K562 (cell line): Measurements from ENCODE around the gene TEX52. TPM values are rescaled to one million over a fixed set of nuclear protein-coding genes. Genes with fewer than 3 reads are reported as not detected.

Source experiments
- ATAC-seq: fragments of 200-7000 bp; cut with Tn5 transposase; 3 replicates; pipeline ENCODE4 v1.9.1; 2020; ENCODE audit warnings: moderate library complexity
- BruUV-seq: library from RNA; stranded (reverse); fragments of 400-500 nt; replicated peaks from 2 replicates; lab custom pipeline; 2021; lab: Mats Ljungman, UMichigan
- CTCF ChIA-PET: fragments of 300-600 bp; formaldehyde crosslinking; extraction: SDS; loops from one replicate; lab custom pipeline; 2021; ENCODE audit warnings: low intra/inter-chr PET ratio; lab: Yijun Ruan, JAX
- POLR2A ChIA-PET: fragments of 300-600, 350-650 bp; sonication (Branson Sonifier 250); formaldehyde crosslinking; extraction: SDS; loops from one replicate; lab custom pipeline; 2021; ENCODE audit warnings: antibody characterized with exemption, inconsistent platforms; lab: Yijun Ruan, JAX
- DNase-seq, 4 experiments: peaks; one replicate each; pipeline versions ENCODE4 v3.0.0 to v3.0.0-alpha.2; 2011 to 2018; ENCODE audit warnings: low spot score in 3 of 4, mixed read lengths in 3 of 4; ENCODE audit errors: extremely low read depth in 1 of 4
- FAIRE-seq: peaks from 2 replicates; lab custom pipeline; 2011; peaks lifted over from hg19 to GRCh38; lab: Jason Lieb, UNC
- H2AFZ ChIP-seq: 2 replicates; pipeline ENCODE4 v1.6.0; 2011; ENCODE audit warnings: low read depth, low read length, control low read depth, inconsistent platforms
- H3K27ac ChIP-seq: fragments of 200-600 bp; 3 replicates; pipeline ENCODE4 v1.8.0; 2011; ENCODE audit warnings: low read depth, mild to moderate bottlenecking, control low read depth, inconsistent platforms, low read length, moderate library complexity, mixed read lengths; ENCODE audit errors: extremely low read depth
- H3K27me3 ChIP-seq, 2 experiments: fragments of 300-600 bp in 1 of 2; 2 replicates in 1 of 2; 3 replicates in 1 of 2; pipeline versions ENCODE4 v1.6.0 to v1.8.0; 2011; ENCODE audit warnings: inconsistent platforms in 2 of 2, low read length in 2 of 2, mild to moderate bottlenecking in 1 of 2, mixed read lengths in 1 of 2, moderate library complexity in 1 of 2; ENCODE audit not compliant: control insufficient read depth in 2 of 2, insufficient read depth in 2 of 2
- H3K36me3 ChIP-seq: fragments of 300-600 bp; 3 replicates; pipeline ENCODE4 v1.8.0; 2011; ENCODE audit warnings: mild to moderate bottlenecking, low read length, inconsistent platforms; ENCODE audit not compliant: control insufficient read depth, insufficient read depth
- H3K4me1 ChIP-seq, 2 experiments: fragments of 200-600 bp in 1 of 2; replicated peaks in 1 of 2; 2 replicates in 1 of 2; 3 replicates in 1 of 2; pipeline versions ENCODE4 v1.5.1 to v1.8.0; 2011; ENCODE audit warnings: inconsistent platforms in 2 of 2, low read length in 2 of 2, mild to moderate bottlenecking in 1 of 2, mixed read lengths in 1 of 2, moderate library complexity in 1 of 2; ENCODE audit not compliant: control insufficient read depth in 2 of 2, insufficient read depth in 2 of 2
- H3K4me2 ChIP-seq: 2 replicates; pipeline ENCODE4 v1.6.1; 2011; ENCODE audit warnings: low read length, control low read depth, inconsistent platforms, mixed read lengths; ENCODE audit not compliant: insufficient read depth
- H3K4me3 ChIP-seq: fragments of 200-600 bp; sonication (generic), shearing (Covaris generic); 2 replicates; pipeline ENCODE4 v1.5.1; 2016; ENCODE audit warnings: control low read depth, inconsistent platforms
- H3K79me2 ChIP-seq: fragments of 200-600 bp; 3 replicates; pipeline ENCODE4 v1.8.0; 2011; ENCODE audit warnings: low read length, inconsistent platforms; ENCODE audit not compliant: control insufficient read depth, insufficient read depth
- H3K9ac ChIP-seq, 2 experiments: 2 replicates each; pipeline versions ENCODE4 v1.6.0 to v1.6.1; 2011; ENCODE audit warnings: low read depth in 2 of 2, low read length in 2 of 2, control low read depth in 1 of 2, inconsistent platforms in 1 of 2, mild to moderate bottlenecking in 1 of 2, mixed read lengths in 1 of 2; ENCODE audit not compliant: insufficient read depth in 1 of 2
- H3K9me1 ChIP-seq: one replicate; pipeline ENCODE4 v1.6.0; 2011; ENCODE audit warnings: inconsistent platforms, mild to moderate bottlenecking, low read length, moderate library complexity; ENCODE audit not compliant: control insufficient read depth, insufficient read depth
- H3K9me3 ChIP-seq: replicated peaks from 2 replicates; pipeline ENCODE4 v1.5.1; 2011; ENCODE audit warnings: low read depth, low read length, inconsistent platforms; ENCODE audit not compliant: control insufficient read depth, insufficient read depth
- H4K20me1 ChIP-seq: replicated peaks from 2 replicates; pipeline ENCODE4 v1.6.1; 2011; ENCODE audit warnings: low read length, inconsistent platforms, mixed read lengths; ENCODE audit not compliant: control insufficient read depth, insufficient read depth
- L3MBTL2 ChIP-seq: fragments of 450-650 bp; IDR thresholded peaks from 2 replicates; pipeline ENCODE4 v1.6.1; 2016; ENCODE audit warnings: mild to moderate bottlenecking, moderate library complexity
- MBD2 ChIP-seq: sonication (generic); IDR thresholded peaks from 2 replicates; pipeline ENCODE4 v1.6.1; 2016; ENCODE audit warnings: low read depth, borderline replicate concordance
- MCM7 ChIP-seq, 2 experiments: fragments of 450-650 bp; IDR thresholded peaks; 2 replicates each; pipeline ENCODE4 v1.6.1; 2016 to 2018
- TOE1 ChIP-seq, 2 experiments: fragments of 450-650 bp in 1 of 2; sonication (generic) in 1 of 2; formaldehyde crosslinking in 1 of 2; IDR thresholded peaks; 2 replicates each; pipeline versions ENCODE4 v1.7.1 to v1.8.0; 2016 to 2022; ENCODE audit warnings: borderline replicate concordance in 2 of 2, mild to moderate bottlenecking in 2 of 2, antibody characterized with exemption in 1 of 2, inconsistent platforms in 1 of 2, low read depth in 1 of 2, missing genetic modification reagents in 1 of 2, moderate library complexity in 1 of 2
- UBTF ChIP-seq, 2 experiments: IDR thresholded peaks; 2 replicates each; pipeline ENCODE4 v1.6.1; 2012; ENCODE audit warnings: improper control_type of control experiment in 2 of 2, low read depth in 2 of 2, low read length in 2 of 2, borderline replicate concordance in 1 of 2
- ZNF12 ChIP-seq: sonication (generic); formaldehyde crosslinking; IDR thresholded peaks from 2 replicates; pipeline ENCODE4 v1.4.0; 2020; ENCODE audit warnings: mild to moderate bottlenecking, missing genetic modification reagents
- ZNF133 ChIP-seq: fragments of 250-450 bp; sonication (Bioruptor Pico); IDR thresholded peaks from 2 replicates; pipeline ENCODE4 v1.4.0; 2020; ENCODE audit warnings: mild to moderate bottlenecking
- WGBS: fragments of 100-300 bp; shearing (Covaris generic); methylation state at CpG from one replicate; pipeline ENCODE4 v1.1.6; 2016; ENCODE audit warnings: low coverage, mixed read lengths; ENCODE audit not compliant: insufficient coverage; ENCODE audit errors: missing lambda C conversion rate; 5-methylcytosine and 5-hydroxymethylcytosine counted together
- in situ Hi-C: fragments of 300-500 bp; cut with MboI; formaldehyde crosslinking; loops from 4 replicates; pipeline ENCODE4 v1.15.0; 2018; ENCODE audit warnings: inconsistent platforms, mixed read lengths
- intact Hi-C: fragments of 100-400 bp; cut with micrococcal nuclease; formaldehyde crosslinking; loops from 2 replicates; pipeline ENCODE4 v1.14.2; 2022
- polyA plus RNA-seq, 8 experiments: library from polyadenylated mRNA; depleted of rRNA in 4 of 8; stranded (reverse) in 5 of 8; unstranded in 3 of 8; fragments of >200 nt; fragmentation: Nextera tagmentation in 2 of 8; fragmentation: Illumina TruSeq in 1 of 8; extraction: Ambion mirVana in 2 of 8; extraction: Trizol in 1 of 8; gene quantifications; 2 replicates each; pipeline versions ENCODE4 v1.2.1 to v1.2.3, GENCODE V29; 2011 to 2014; ENCODE audit warnings: inconsistent platforms in 1 of 8, missing spikeins in 1 of 8
- total RNA-seq, 7 experiments: library from RNA; depleted of rRNA in 6 of 7; stranded (reverse); fragments of >200 nt in 6 of 7; fragmentation: Illumina TruSeq in 2 of 7; extraction: Trizol in 2 of 7; gene quantifications; 2 replicates each; pipeline versions ENCODE4 v1.2.1 to v1.2.3, GENCODE V29; 2011 to 2021; ENCODE audit warnings: low replicate concordance in 1 of 7
- TF ChIP-seq, protein P1 (sequence below): fragments of 250-450 bp; sonication (Bioruptor Pico); IDR thresholded peaks from 2 replicates; pipeline ENCODE4 v1.4.0; 2020

The TEX52 gene
- total and polyA plus RNA-seq, 9 of the 15 experiments (the other 6 are each of a cell fraction or from before 2014, with no cell fraction given): not detected

DNA sequence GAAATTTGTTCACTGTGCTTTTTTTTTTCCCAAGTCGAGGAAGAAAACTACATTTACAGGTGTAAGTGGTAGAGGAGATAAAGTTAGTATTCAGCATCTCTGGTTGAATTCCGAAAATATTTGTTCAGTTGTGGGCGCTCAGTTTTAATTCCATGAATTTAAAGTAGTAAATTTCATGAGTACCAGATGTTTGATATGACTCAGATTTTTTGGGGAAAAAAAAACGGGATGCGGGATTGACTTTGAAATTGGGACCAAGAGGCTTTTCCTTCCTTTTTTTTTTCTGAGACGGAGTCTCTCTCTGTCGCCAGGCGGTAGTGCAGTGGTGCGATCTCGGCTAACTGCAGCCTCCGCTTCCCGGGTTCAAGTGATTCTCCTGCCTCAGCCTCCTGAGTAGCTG, 35.4 kb upstream of the TEX52 start:
- DNase-seq (no peak), ATAC-seq (no peak), FAIRE-seq (no peak)
- no peak overlapping the region for H3K4me2 ChIP-seq
- no peaks in the 10 kb centered on the region for H3K9me1 ChIP-seq
- H3K9me3 ChIP-seq: no peaks in the 10 kb centered on the region
- TF ChIP-seq MBD2: no peak
- TF ChIP-seq L3MBTL2: no peak
- no peak for TF ChIP-seq ZNF12 (CRISPR knock-in tag)
- no peak for TF ChIP-seq ZNF133 (CRISPR knock-in tag)
- no peak for TF ChIP-seq UBTF (IDR thresholded peaks at IDR 0.05; ENCODE audit: borderline replicate concordance in 1 of 2, low read depth in 2 of 2, low read length in 2 of 2)
- TF ChIP-seq MCM7 (IDR thresholded peaks at IDR 0.05): no peak
- TF ChIP-seq, protein P1, sequence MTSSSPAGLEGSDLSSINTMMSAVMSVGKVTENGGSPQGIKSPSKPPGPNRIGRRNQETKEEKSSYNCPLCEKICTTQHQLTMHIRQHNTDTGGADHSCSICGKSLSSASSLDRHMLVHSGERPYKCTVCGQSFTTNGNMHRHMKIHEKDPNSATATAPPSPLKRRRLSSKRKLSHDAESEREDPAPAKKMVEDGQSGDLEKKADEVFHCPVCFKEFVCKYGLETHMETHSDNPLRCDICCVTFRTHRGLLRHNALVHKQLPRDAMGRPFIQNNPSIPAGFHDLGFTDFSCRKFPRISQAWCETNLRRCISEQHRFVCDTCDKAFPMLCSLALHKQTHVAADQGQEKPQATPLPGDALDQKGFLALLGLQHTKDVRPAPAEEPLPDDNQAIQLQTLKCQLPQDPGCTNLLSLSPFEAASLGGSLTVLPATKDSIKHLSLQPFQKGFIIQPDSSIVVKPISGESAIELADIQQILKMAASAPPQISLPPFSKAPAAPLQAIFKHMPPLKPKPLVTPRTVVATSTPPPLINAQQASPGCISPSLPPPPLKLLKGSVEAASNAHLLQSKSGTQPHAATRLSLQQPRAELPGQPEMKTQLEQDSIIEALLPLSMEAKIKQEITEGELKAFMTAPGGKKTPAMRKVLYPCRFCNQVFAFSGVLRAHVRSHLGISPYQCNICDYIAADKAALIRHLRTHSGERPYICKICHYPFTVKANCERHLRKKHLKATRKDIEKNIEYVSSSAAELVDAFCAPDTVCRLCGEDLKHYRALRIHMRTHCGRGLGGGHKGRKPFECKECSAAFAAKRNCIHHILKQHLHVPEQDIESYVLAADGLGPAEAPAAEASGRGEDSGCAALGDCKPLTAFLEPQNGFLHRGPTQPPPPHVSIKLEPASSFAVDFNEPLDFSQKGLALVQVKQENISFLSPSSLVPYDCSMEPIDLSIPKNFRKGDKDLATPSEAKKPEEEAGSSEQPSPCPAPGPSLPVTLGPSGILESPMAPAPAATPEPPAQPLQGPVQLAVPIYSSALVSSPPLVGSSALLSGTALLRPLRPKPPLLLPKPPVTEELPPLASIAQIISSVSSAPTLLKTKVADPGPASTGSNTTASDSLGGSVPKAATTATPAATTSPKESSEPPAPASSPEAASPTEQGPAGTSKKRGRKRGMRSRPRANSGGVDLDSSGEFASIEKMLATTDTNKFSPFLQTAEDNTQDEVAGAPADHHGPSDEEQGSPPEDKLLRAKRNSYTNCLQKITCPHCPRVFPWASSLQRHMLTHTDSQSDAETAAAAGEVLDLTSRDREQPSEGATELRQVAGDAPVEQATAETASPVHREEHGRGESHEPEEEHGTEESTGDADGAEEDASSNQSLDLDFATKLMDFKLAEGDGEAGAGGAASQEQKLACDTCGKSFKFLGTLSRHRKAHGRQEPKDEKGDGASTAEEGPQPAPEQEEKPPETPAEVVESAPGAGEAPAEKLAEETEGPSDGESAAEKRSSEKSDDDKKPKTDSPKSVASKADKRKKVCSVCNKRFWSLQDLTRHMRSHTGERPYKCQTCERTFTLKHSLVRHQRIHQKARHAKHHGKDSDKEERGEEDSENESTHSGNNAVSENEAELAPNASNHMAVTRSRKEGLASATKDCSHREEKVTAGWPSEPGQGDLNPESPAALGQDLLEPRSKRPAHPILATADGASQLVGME (CRISPR knock-in tag): no peak
- TF ChIP-seq TOE1 (IDR thresholded peaks at IDR 0.05; ENCODE audit: borderline replicate concordance): no peak
- TF ChIP-seq TOE1 (CRISPR knock-in tag; IDR thresholded peaks at IDR 0.05; ENCODE audit: borderline replicate concordance, low read depth): no peak
- intact Hi-C loops (no loop called here), in situ Hi-C loops (no loop called here)
- H3K4me1 ChIP-seq: peaks cover 5 to 15% of the 10 kb centered on the region in 2 experiments; a peak in 3 of 5 replicates
- no peaks in the 10 kb centered on the region for H4K20me1 ChIP-seq
- BruUV-seq: no TSS peak
- H2AFZ ChIP-seq: no peak overlapping the region
- POLR2A ChIA-PET: interaction anchor here (0.8 kb wide), 1 partner anchor 68 kb away, joined by 3 read pairs; no protein-coding TSS in a partner anchor
- H3K36me3 ChIP-seq: peaks cover 18% of the 10 kb centered on the region; the same call in 2 of the 3 replicates
- H3K79me2 ChIP-seq: peaks cover 8% of the 10 kb centered on the region
- CTCF ChIA-PET: interaction anchor here (0.8 kb wide), 1 partner anchor 149 kb away, joined by 5 read pairs; no protein-coding TSS in a partner anchor
- no peak overlapping the region for H3K4me3 ChIP-seq
- 45% methylated on average over 2 of the region's 12 CpGs for WGBS
- H3K27me3 ChIP-seq: no peaks in the 10 kb centered on the region
- no peak overlapping the region for H3K27ac ChIP-seq
- H3K9ac ChIP-seq: no peak overlapping the region
